Panc1 (cell line): Measurements from ENCODE around the gene RRAGA.

Source experiments
- POLR2AphosphoS5 ChIP-seq: IDR thresholded peaks from 2 replicates; pipeline ENCODE4 v1.6.1; 2012; ENCODE audit warnings: mild to moderate bottlenecking, low read depth, low read length, moderate library complexity
- TF ChIP-seq, protein P1 (sequence below): fragments of 450-650 bp; IDR thresholded peaks from 2 replicates; pipeline ENCODE4 v1.5.1; 2017; ENCODE audit warnings: mild to moderate bottlenecking

DNA sequence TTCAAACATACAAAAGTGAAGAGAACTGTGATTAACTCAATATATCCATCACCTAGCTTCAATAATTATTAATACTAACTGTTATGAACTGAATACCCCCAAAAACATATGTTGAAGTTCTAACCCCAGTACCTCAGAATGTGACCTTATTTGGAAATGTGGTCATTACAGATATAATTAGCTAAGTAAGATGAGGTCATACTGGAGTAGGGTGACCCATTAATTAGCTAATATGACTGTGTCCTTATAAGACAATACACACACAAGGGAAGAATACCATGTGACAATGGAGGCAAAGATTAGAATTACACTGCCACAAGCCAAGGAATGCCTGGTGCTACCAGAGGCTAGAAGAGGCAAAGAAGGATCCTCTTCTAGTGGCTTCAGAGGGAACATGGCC, 7.8 kb downstream of the RRAGA start:
- TF ChIP-seq, protein P1, sequence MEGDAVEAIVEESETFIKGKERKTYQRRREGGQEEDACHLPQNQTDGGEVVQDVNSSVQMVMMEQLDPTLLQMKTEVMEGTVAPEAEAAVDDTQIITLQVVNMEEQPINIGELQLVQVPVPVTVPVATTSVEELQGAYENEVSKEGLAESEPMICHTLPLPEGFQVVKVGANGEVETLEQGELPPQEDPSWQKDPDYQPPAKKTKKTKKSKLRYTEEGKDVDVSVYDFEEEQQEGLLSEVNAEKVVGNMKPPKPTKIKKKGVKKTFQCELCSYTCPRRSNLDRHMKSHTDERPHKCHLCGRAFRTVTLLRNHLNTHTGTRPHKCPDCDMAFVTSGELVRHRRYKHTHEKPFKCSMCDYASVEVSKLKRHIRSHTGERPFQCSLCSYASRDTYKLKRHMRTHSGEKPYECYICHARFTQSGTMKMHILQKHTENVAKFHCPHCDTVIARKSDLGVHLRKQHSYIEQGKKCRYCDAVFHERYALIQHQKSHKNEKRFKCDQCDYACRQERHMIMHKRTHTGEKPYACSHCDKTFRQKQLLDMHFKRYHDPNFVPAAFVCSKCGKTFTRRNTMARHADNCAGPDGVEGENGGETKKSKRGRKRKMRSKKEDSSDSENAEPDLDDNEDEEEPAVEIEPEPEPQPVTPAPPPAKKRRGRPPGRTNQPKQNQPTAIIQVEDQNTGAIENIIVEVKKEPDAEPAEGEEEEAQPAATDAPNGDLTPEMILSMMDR = no peak
- no peak for TF ChIP-seq POLR2AphosphoS5
